CD4-positive, alpha-beta T cell (primary cell): ENCODE data around the gene RSRC1. TPM values are rescaled to one million over a fixed set of nuclear protein-coding genes. Genes with fewer than 3 reads are reported as not detected.

ENCODE experiments used
- ATAC-seq: fragments of 200-7000 bp; cut with Tn5 transposase; one replicate; pipeline ENCODE4 v1.10.0; 2022; ENCODE audit warnings: mild to moderate bottlenecking; ENCODE audit not compliant: poor library complexity
- CTCF ChIA-PET: fragments of 350-600 bp; sonication (Branson Sonifier 250); formaldehyde crosslinking; loops from one replicate; lab custom pipeline; 2021; ENCODE audit warnings: antibody characterized with exemption, inconsistent platforms; lab: Charles Lee
- POLR2A ChIA-PET: fragments of 350-600 bp; sonication (Branson Sonifier 250); formaldehyde crosslinking; loops from one replicate; lab custom pipeline; 2021; ENCODE audit warnings: antibody characterized with exemption, inconsistent platforms; lab: Charles Lee
- DNase-seq, 14 experiments: peaks; one replicate each; pipeline ENCODE4 v3.0.0-alpha.2; 2013 to 2020; ENCODE audit warnings: mixed read lengths in 2 of 14
- H3K27ac ChIP-seq, 2 donors: one replicate each; pipeline versions ENCODE4 v1.5.1 to v1.7.0; 2013; ENCODE audit warnings: low read length in 2 of 2, low read depth in 1 of 2, mild to moderate bottlenecking in 1 of 2
- H3K27me3 ChIP-seq, 2 experiments: 1 replicate in 1 of 2; 2 replicates in 1 of 2; pipeline versions ENCODE4 v1.6.1 to v1.7.0; 2013; ENCODE audit warnings: low read length in 2 of 2, control low read depth in 1 of 2, mild to moderate bottlenecking in 1 of 2, moderate library complexity in 1 of 2; ENCODE audit not compliant: insufficient read depth in 2 of 2, control insufficient read depth in 1 of 2
- H3K36me3 ChIP-seq: one replicate; pipeline ENCODE4 v1.6.1; 2013; ENCODE audit warnings: low read length, control low read depth; ENCODE audit not compliant: insufficient read depth
- H3K4me1 ChIP-seq: one replicate; pipeline ENCODE4 v1.6.1; 2013; ENCODE audit warnings: low read length, control low read depth; ENCODE audit not compliant: insufficient read depth
- H3K4me3 ChIP-seq: one replicate; pipeline ENCODE4 v1.5.1; 2013; ENCODE audit warnings: mild to moderate bottlenecking, low read length, moderate library complexity
- H3K9me3 ChIP-seq, 2 experiments: 1 replicate in 1 of 2; 2 replicates in 1 of 2; pipeline versions ENCODE4 v1.6.1 to v1.7.0; 2013; ENCODE audit warnings: low read length in 2 of 2, mild to moderate bottlenecking in 2 of 2, control low read depth in 1 of 2, moderate library complexity in 1 of 2; ENCODE audit not compliant: control insufficient read depth in 1 of 2, insufficient read depth in 1 of 2
- H3K27ac Mint-ChIP-seq: one replicate; pipeline ENCODE4 v1.8.0; 2020; ENCODE audit warnings: mixed read lengths
- H3K27me3 Mint-ChIP-seq: one replicate; pipeline ENCODE4 v1.8.0; 2021; ENCODE audit warnings: mixed read lengths
- H3K36me3 Mint-ChIP-seq: one replicate; pipeline ENCODE4 v1.8.0; 2021; ENCODE audit warnings: low read depth, mixed read lengths
- H3K4me1 Mint-ChIP-seq: one replicate; pipeline ENCODE4 v1.8.0; 2021; ENCODE audit warnings: low read depth, mixed read lengths
- H3K4me3 Mint-ChIP-seq: one replicate; pipeline ENCODE4 v1.8.0; 2020; ENCODE audit warnings: mild to moderate bottlenecking, mixed read lengths
- H3K9me3 Mint-ChIP-seq: one replicate; pipeline ENCODE4 v1.8.0; 2020; ENCODE audit warnings: mixed read lengths
- CTCF ChIP-seq: fragments of 200-600 bp; IDR thresholded peaks from one replicate; pipeline ENCODE4 v1.8.0; 2022; ENCODE audit warnings: antibody characterized with exemption, mild to moderate bottlenecking
- intact Hi-C, 2 experiments: fragments of 100-400 bp; cut with DNase I in 1 of 2; cut with micrococcal nuclease in 1 of 2; formaldehyde crosslinking; loops; one replicate each; pipeline versions ENCODE4 v1.15.1 to v1.9.0; 2023 to 2025; cut with DNase I, micrococcal nuclease
- total RNA-seq, 174 experiments: library from RNA in 2 of 174; stranded (reverse) in 2 of 174; gene quantifications; one replicate each; pipeline ENCODE4 v1.2.3 and lab custom pipeline; 2021 to 2026

RSRC1 gene
- total RNA-seq, 2 experiments from 2014 or later = 22.3 to 24.6 TPM

- Histone ChIP-seq H3K27me3 (peaks cover 12 to 18% of the 10 kb centered on the region in 2 experiments), H3K9me3 (peaks cover 0 to 17% of the 10 kb centered on the region in 2 experiments), H3K36me3 (no peaks in the 10 kb centered on the region), H3K4me1 (peaks cover 16% of the 10 kb centered on the region), H3K4me3 (peak within 1 kb of the TSS; percentile 76), H3K27ac (no peak within 1 kb of the TSS)
- H3K36me3 Mint-ChIP-seq = no peaks in the 10 kb centered on the region
- DNase-seq (peak; percentile 56 to 92 (median 74)), ATAC-seq (peak; percentile 96)
- intact Hi-C loops = no loop called here
- H3K4me3 Mint-ChIP-seq = peak within 1 kb of the TSS; percentile 89
- H3K27ac Mint-ChIP-seq = peak within 1 kb of the TSS; percentile 77
- ChIA-PET POLR2A (interaction anchor here (0.5 to 1.7 kb wide), 3 partner anchors 12 to 73 kb away, joined by 3 to 11 read pairs (median 3); partner anchors contain the start of gene GFM1), CTCF (interaction anchor here (2.0 kb wide), 1 partner anchor 73 kb away, joined by 8 read pairs; the partner anchor contains the start of gene GFM1)
- H3K27me3 Mint-ChIP-seq = peaks cover 59% of the 10 kb centered on the region
- H3K4me1 Mint-ChIP-seq = peaks cover 11% of the 10 kb centered on the region
- peaks cover 3% of the 10 kb centered on the region for H3K9me3 Mint-ChIP-seq
- no peak for TF ChIP-seq CTCF
Measured at GRCh38 chr3:158570999-158571702, 461.3 kb downstream of the RSRC1 start, which contains the start of gene MLF1. Gene MLF1 (plus strand): TSS chr3:158571194. CDS start chr3:158571301, 107 bp downstream.

- H3K4me3 Mint-ChIP-seq = no peak overlapping the region
- no peak overlapping the region for H3K4me3 ChIP-seq
- CTCF ChIA-PET = no interaction called here
- H3K27ac Mint-ChIP-seq = no peak overlapping the region
- H3K9me3 Mint-ChIP-seq = peaks cover 3% of the 10 kb centered on the region
- no peak overlapping the region for H3K27ac ChIP-seq
- no peak for TF ChIP-seq CTCF
- H3K27me3 ChIP-seq = peaks cover 12 to 17% of the 10 kb centered on the region in 2 experiments
- H3K36me3 Mint-ChIP-seq = no peaks in the 10 kb centered on the region
- POLR2A ChIA-PET = no interaction called here
- H3K27me3 Mint-ChIP-seq = peaks cover 54% of the 10 kb centered on the region
- ATAC-seq (no peak), DNase-seq (peak in 1 of 14 experiments; percentile 19)
- H3K9me3 ChIP-seq = peaks cover 0 to 17% of the 10 kb centered on the region in 2 experiments
- peaks cover 11% of the 10 kb centered on the region for H3K4me1 Mint-ChIP-seq
- H3K4me1 ChIP-seq = peaks cover 16% of the 10 kb centered on the region
- no peaks in the 10 kb centered on the region for H3K36me3 ChIP-seq
- intact Hi-C loops = no loop called here
Measured at GRCh38 chr3:158571969-158572765, 462.3 kb downstream of the RSRC1 start.

GRCh38 chr3:158572766-158573060, 462.8 kb downstream of the RSRC1 start:
- intact Hi-C loops = no loop called here

More at GRCh38 chr3:158572766-158573060, 462.8 kb downstream of the RSRC1 start:
- H3K27ac ChIP-seq = no peak overlapping the region
- Mint-ChIP-seq H3K9me3 (peaks cover 3% of the 10 kb centered on the region), H3K27ac (no peak overlapping the region), H3K4me3 (no peak overlapping the region), H3K27me3 (peaks cover 51% of the 10 kb centered on the region), H3K4me1 (peaks cover 11% of the 10 kb centered on the region), H3K36me3 (no peaks in the 10 kb centered on the region)
- H3K36me3 ChIP-seq = no peaks in the 10 kb centered on the region
- no peak for TF ChIP-seq CTCF
- DNase-seq (no peak), ATAC-seq (no peak)
- H3K4me1 ChIP-seq = peaks cover 16% of the 10 kb centered on the region
- no peak overlapping the region for H3K4me3 ChIP-seq
- H3K9me3 ChIP-seq = peaks cover 0 to 17% of the 10 kb centered on the region in 2 experiments
- H3K27me3 ChIP-seq = peaks cover 12% of the 10 kb centered on the region in 2 experiments
- CTCF ChIA-PET = no interaction called here
- POLR2A ChIA-PET = no interaction called here
